HEK293 (cell line): ENCODE measurements around the gene S100A11.
A peak's percentile ranks its signal among the peaks of the same experiment; 100 is the strongest.

Source experiments
- CTCF ChIA-PET: fragments of 350-600 bp; formaldehyde crosslinking; extraction: SDS; loops from one replicate; lab custom pipeline; 2021; ENCODE audit warnings: antibody characterized with exemption; lab: Yijun Ruan, JAX
- POLR2A ChIA-PET: fragments of 300-600 bp; formaldehyde crosslinking; extraction: SDS; loops from one replicate; lab custom pipeline; 2020; ENCODE audit warnings: antibody characterized with exemption, inconsistent platforms; lab: Yijun Ruan, JAX
- H3K27ac ChIP-seq: fragments of 200-500 bp; sonication (Bioruptor generic); 2 replicates; pipeline ENCODE4 v1.5.1; 2014; ENCODE audit warnings: low read depth, low read length, control low read depth, inconsistent platforms; ENCODE audit errors: extremely low read depth
- H3K36me3 ChIP-seq, 2 experiments: fragments of 200-500 bp in 1 of 2; sonication (Bioruptor generic) in 1 of 2; 1 replicate in 1 of 2; 2 replicates in 1 of 2; pipeline ENCODE4 v1.5.1; 2014 to 2017; ENCODE audit warnings: inconsistent platforms in 2 of 2, low read length in 2 of 2; ENCODE audit not compliant: control insufficient read depth in 2 of 2, insufficient read depth in 1 of 2
- H3K4me1 ChIP-seq: fragments of 200-500 bp; sonication (Bioruptor generic); 2 replicates; pipeline ENCODE4 v1.5.1; 2014; ENCODE audit warnings: mild to moderate bottlenecking, low read length, inconsistent platforms; ENCODE audit not compliant: control insufficient read depth, insufficient read depth
- H3K4me3 ChIP-seq: 2 replicates; pipeline ENCODE4 v1.5.1; 2011; ENCODE audit warnings: low read depth, mild to moderate bottlenecking, control low read depth, low read length, moderate library complexity
- H3K9me3 ChIP-seq: fragments of 200-500 bp; sonication (Bioruptor generic); 2 replicates; pipeline ENCODE4 v1.5.1; 2014; ENCODE audit warnings: low read depth, low read length, inconsistent platforms; ENCODE audit not compliant: control insufficient read depth, insufficient read depth
- IKZF3 ChIP-seq: fragments of 450-650 bp; IDR thresholded peaks from 2 replicates; pipeline ENCODE4 v1.5.0; 2018; ENCODE audit warnings: missing biosample characterization, mild to moderate bottlenecking, missing genetic modification characterization, moderate library complexity
- KLF10 ChIP-seq: fragments of 450-650 bp; IDR thresholded peaks from 2 replicates; pipeline ENCODE4 v1.5.1; 2018; ENCODE audit warnings: missing biosample characterization, mild to moderate bottlenecking, missing genetic modification characterization
- KLF8 ChIP-seq: fragments of 450-650 bp; formaldehyde crosslinking; IDR thresholded peaks from 2 replicates; pipeline ENCODE4 v1.5.1; 2016; ENCODE audit warnings: missing biosample characterization, missing genetic modification characterization
- OSR2 ChIP-seq: fragments of 450-650 bp; formaldehyde crosslinking; IDR thresholded peaks from 2 replicates; pipeline ENCODE4 v1.5.1; 2016; ENCODE audit warnings: missing biosample characterization, missing genetic modification characterization
- SCRT1 ChIP-seq: fragments of 450-650 bp; formaldehyde crosslinking; IDR thresholded peaks from 2 replicates; pipeline ENCODE4 v1.5.1; 2016; ENCODE audit warnings: missing biosample characterization, missing genetic modification characterization, borderline replicate concordance
- SP7 ChIP-seq: fragments of 450-650 bp; formaldehyde crosslinking; IDR thresholded peaks from 2 replicates; pipeline ENCODE4 v1.5.1; 2016; ENCODE audit warnings: missing biosample characterization, missing genetic modification characterization
- TCF7L2 ChIP-seq: IDR thresholded peaks from 2 replicates; pipeline ENCODE4 v1.6.1; 2011; ENCODE audit warnings: low read depth, mild to moderate bottlenecking, inconsistent platforms, low read length, moderate library complexity, borderline replicate concordance
- TRIM28 ChIP-seq: IDR thresholded peaks from 2 replicates; pipeline ENCODE4 v1.6.1; 2011; ENCODE audit warnings: low read length, control low read depth, borderline replicate concordance
- ZBTB17 ChIP-seq: fragments of 450-650 bp; formaldehyde crosslinking; IDR thresholded peaks from 2 replicates; pipeline ENCODE4 v1.5.1; 2016; ENCODE audit warnings: missing biosample characterization, missing genetic modification characterization
- ZFP3 ChIP-seq: fragments of 450-650 bp; formaldehyde crosslinking; IDR thresholded peaks from 2 replicates; pipeline ENCODE4 v1.5.1; 2016; ENCODE audit warnings: low read depth, missing biosample characterization, missing genetic modification characterization
- ZFP69B ChIP-seq: fragments of 450-650 bp; formaldehyde crosslinking; IDR thresholded peaks from 2 replicates; pipeline ENCODE4 v1.5.1; 2016; ENCODE audit warnings: missing biosample characterization, missing genetic modification characterization
- ZIC2 ChIP-seq: fragments of 450-650 bp; formaldehyde crosslinking; IDR thresholded peaks from 2 replicates; pipeline ENCODE4 v1.5.1; 2016; ENCODE audit warnings: missing biosample characterization, missing genetic modification characterization
- ZNF112 ChIP-seq: fragments of 450-650 bp; formaldehyde crosslinking; IDR thresholded peaks from 2 replicates; pipeline ENCODE4 v1.5.0; 2017; ENCODE audit warnings: missing biosample characterization, missing genetic modification characterization
- ZNF548 ChIP-seq: fragments of 450-650 bp; formaldehyde crosslinking; IDR thresholded peaks from 2 replicates; pipeline ENCODE4 v1.5.1; 2016; ENCODE audit warnings: missing biosample characterization, missing genetic modification characterization
- ZNF561 ChIP-seq: fragments of 450-650 bp; IDR thresholded peaks from 2 replicates; pipeline ENCODE4 v1.5.1; 2018; ENCODE audit warnings: missing biosample characterization, missing genetic modification characterization, borderline replicate concordance
- ZNF596 ChIP-seq: fragments of 450-650 bp; IDR thresholded peaks from 2 replicates; pipeline ENCODE4 v1.5.0; 2018; ENCODE audit warnings: missing biosample characterization, mild to moderate bottlenecking, missing genetic modification characterization, moderate library complexity
- ZNF629 ChIP-seq: fragments of 450-650 bp; formaldehyde crosslinking; IDR thresholded peaks from 2 replicates; pipeline ENCODE4 v1.5.1; 2017; ENCODE audit warnings: missing biosample characterization, missing genetic modification characterization
- ZNF76 ChIP-seq: fragments of 450-650 bp; formaldehyde crosslinking; IDR thresholded peaks from 2 replicates; pipeline ENCODE4; 2016; ENCODE audit warnings: low read depth, missing biosample characterization, missing genetic modification characterization, borderline replicate concordance
- ZNF785 ChIP-seq: fragments of 450-650 bp; formaldehyde crosslinking; IDR thresholded peaks from 2 replicates; pipeline ENCODE4 v1.5.1; 2016; ENCODE audit warnings: missing biosample characterization, missing genetic modification characterization
- TF ChIP-seq, protein P1 (sequence below): fragments of 450-650 bp; IDR thresholded peaks from 2 replicates; pipeline ENCODE4 v1.5.1; 2018; ENCODE audit warnings: missing biosample characterization, mild to moderate bottlenecking, missing genetic modification characterization
- TF ChIP-seq, protein P2 (sequence below): fragments of 450-650 bp; formaldehyde crosslinking; IDR thresholded peaks from 2 replicates; pipeline ENCODE4 v1.5.1; 2016; ENCODE audit warnings: missing biosample characterization, missing genetic modification characterization, borderline replicate concordance
- TF ChIP-seq, protein P3 (sequence below): fragments of 450-650 bp; formaldehyde crosslinking; IDR thresholded peaks from 2 replicates; pipeline ENCODE4 v1.5.1; 2016; ENCODE audit warnings: missing biosample characterization, missing genetic modification characterization
- TF ChIP-seq, protein P4 (sequence below): fragments of 450-650 bp; formaldehyde crosslinking; IDR thresholded peaks from 2 replicates; pipeline ENCODE4 v1.5.1; 2016; ENCODE audit warnings: missing biosample characterization, missing genetic modification characterization
- TF ChIP-seq, protein P5 (sequence below): fragments of 450-650 bp; formaldehyde crosslinking; IDR thresholded peaks from 2 replicates; pipeline ENCODE4 v1.5.1; 2017; ENCODE audit warnings: missing biosample characterization, missing genetic modification characterization
- TF ChIP-seq, protein P6 (sequence below): fragments of 450-650 bp; formaldehyde crosslinking; IDR thresholded peaks from 2 replicates; pipeline ENCODE4 v1.5.1; 2016; ENCODE audit warnings: missing biosample characterization, missing genetic modification characterization

S100A11 gene

DNA sequence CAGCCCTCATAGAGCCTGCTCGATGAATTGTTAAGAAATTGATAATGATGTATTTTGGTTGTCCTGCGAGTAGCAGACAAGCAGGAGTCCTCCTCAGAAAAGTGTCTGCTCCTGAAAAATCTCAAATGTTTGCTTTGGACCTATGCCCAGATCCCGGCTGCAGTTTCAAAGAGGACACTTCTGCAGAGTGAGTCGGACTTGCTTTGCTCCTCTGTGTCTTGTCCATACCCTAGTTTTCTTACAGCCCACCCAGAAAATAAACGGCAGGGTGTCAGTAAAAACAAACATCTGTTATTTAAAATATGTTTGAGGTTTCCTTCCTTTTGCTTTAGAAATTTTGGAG, 46.0 kb downstream of the S100A11 start (continued):
- TF ChIP-seq KLF10: no peak
- TF ChIP-seq ZFP3 (tag by site-specific recombination): 0 out of 2 replicates have a peak, but pooled peaks have one; percentile 60
- TF ChIP-seq TCF7L2: no peak
- TF ChIP-seq, protein P1, sequence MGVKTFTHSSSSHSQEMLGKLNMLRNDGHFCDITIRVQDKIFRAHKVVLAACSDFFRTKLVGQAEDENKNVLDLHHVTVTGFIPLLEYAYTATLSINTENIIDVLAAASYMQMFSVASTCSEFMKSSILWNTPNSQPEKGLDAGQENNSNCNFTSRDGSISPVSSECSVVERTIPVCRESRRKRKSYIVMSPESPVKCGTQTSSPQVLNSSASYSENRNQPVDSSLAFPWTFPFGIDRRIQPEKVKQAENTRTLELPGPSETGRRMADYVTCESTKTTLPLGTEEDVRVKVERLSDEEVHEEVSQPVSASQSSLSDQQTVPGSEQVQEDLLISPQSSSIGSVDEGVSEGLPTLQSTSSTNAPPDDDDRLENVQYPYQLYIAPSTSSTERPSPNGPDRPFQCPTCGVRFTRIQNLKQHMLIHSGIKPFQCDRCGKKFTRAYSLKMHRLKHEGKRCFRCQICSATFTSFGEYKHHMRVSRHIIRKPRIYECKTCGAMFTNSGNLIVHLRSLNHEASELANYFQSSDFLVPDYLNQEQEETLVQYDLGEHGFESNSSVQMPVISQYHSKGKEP (tag by site-specific recombination): peak; percentile 45; the same call in 1 of the 2 replicates
- peak; percentile 74 for TF ChIP-seq ZBTB17
- peak; percentile 94 for TF ChIP-seq OSR2 (tag by site-specific recombination)
- TF ChIP-seq, protein P2, sequence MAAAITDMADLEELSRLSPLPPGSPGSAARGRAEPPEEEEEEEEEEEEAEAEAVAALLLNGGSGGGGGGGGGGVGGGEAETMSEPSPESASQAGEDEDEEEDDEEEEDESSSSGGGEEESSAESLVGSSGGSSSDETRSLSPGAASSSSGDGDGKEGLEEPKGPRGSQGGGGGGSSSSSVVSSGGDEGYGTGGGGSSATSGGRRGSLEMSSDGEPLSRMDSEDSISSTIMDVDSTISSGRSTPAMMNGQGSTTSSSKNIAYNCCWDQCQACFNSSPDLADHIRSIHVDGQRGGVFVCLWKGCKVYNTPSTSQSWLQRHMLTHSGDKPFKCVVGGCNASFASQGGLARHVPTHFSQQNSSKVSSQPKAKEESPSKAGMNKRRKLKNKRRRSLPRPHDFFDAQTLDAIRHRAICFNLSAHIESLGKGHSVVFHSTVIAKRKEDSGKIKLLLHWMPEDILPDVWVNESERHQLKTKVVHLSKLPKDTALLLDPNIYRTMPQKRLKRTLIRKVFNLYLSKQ (tag by site-specific recombination): no peak
- TF ChIP-seq ZNF785 (tag by site-specific recombination): no peak
- TF ChIP-seq, protein P3, sequence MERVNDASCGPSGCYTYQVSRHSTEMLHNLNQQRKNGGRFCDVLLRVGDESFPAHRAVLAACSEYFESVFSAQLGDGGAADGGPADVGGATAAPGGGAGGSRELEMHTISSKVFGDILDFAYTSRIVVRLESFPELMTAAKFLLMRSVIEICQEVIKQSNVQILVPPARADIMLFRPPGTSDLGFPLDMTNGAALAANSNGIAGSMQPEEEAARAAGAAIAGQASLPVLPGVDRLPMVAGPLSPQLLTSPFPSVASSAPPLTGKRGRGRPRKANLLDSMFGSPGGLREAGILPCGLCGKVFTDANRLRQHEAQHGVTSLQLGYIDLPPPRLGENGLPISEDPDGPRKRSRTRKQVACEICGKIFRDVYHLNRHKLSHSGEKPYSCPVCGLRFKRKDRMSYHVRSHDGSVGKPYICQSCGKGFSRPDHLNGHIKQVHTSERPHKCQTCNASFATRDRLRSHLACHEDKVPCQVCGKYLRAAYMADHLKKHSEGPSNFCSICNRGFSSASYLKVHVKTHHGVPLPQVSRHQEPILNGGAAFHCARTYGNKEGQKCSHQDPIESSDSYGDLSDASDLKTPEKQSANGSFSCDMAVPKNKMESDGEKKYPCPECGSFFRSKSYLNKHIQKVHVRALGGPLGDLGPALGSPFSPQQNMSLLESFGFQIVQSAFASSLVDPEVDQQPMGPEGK (tag by site-specific recombination): no peak
- no peak for TF ChIP-seq ZNF561 (tag by site-specific recombination)
- TF ChIP-seq, protein P4, sequence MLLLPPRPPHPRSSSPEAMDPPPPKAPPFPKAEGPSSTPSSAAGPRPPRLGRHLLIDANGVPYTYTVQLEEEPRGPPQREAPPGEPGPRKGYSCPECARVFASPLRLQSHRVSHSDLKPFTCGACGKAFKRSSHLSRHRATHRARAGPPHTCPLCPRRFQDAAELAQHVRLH (tag by site-specific recombination): no peak
- TF ChIP-seq TRIM28: 0 out of 2 replicates have a peak, but pooled peaks have one; percentile 17
- TF ChIP-seq KLF8: 0 out of 2 replicates have a peak, but pooled peaks have one; percentile 22
- peak; percentile 20; the same call in 1 of the 2 replicates for TF ChIP-seq ZNF629 (tag by site-specific recombination)
- TF ChIP-seq, protein P5, sequence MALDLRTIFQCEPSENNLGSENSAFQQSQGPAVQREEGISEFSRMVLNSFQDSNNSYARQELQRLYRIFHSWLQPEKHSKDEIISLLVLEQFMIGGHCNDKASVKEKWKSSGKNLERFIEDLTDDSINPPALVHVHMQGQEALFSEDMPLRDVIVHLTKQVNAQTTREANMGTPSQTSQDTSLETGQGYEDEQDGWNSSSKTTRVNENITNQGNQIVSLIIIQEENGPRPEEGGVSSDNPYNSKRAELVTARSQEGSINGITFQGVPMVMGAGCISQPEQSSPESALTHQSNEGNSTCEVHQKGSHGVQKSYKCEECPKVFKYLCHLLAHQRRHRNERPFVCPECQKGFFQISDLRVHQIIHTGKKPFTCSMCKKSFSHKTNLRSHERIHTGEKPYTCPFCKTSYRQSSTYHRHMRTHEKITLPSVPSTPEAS (tag by site-specific recombination): peak; percentile 14; the same call in 1 of the 2 replicates
- no peak for TF ChIP-seq ZFP69B (tag by site-specific recombination)
- TF ChIP-seq ZNF548 (tag by site-specific recombination): no peak
- peak; percentile 34; the same call in 1 of the 2 replicates for TF ChIP-seq ZNF596 (tag by site-specific recombination)
- TF ChIP-seq IKZF3 (tag by site-specific recombination): peak; percentile 68

DNA sequence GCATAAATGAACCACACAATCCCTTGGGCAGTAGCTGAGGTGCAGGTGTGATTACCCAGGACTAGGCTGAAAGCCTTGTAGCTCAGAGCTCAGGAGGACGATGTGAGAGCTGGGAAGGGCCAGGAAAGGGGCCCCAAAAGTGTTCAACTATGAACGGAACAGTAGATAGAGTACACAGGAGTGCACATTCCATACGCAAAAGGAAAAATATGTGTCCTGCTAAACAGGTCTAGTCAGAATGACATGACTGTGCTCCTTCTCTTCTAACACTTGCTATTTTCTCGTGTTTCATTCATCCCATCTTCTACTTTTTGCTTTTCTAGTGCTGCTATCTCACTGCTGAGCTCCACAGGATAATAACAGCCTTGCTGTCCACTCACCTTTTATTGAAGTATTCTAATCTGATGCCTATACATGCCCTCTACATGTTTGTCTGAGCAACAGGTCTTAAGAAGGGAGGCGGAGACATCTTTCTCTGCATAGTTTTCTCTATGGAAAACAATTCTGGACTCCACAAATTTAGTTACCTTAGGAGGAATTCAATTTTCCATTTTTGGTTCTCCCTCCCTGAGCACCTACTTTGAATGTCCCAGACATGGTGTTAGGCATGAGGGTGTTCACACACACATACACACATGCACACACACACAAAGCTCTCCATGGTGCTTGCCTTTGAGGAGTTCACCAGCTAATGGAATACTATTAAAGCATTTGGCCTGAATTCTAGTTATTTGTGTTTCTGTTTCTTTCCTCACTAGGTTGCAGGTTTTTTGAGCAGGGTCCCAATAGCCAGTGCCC, 46.5 kb downstream of the S100A11 start:
- no peak overlapping the region for H3K4me3 ChIP-seq
- H3K36me3 ChIP-seq: peaks cover 8 to 12% of the 10 kb centered on the region in 2 experiments; a peak in 2 of 3 replicates
- H3K9me3 ChIP-seq: no peaks in the 10 kb centered on the region
- H3K4me1 ChIP-seq: peaks cover 45% of the 10 kb centered on the region
- H3K27ac ChIP-seq: peak overlapping the region; percentile 50
- ChIA-PET POLR2A (interaction anchor here (0.8 to 3.5 kb wide), 6 partner anchors 10 to 22 kb away, joined by 3 to 24 read pairs (median 4); no protein-coding TSS in a partner anchor), CTCF (interaction anchor here (0.6 to 9.3 kb wide), 10 partner anchors 10 to 780 kb away, joined by 3 to 131 read pairs (median 3); no protein-coding TSS in a partner anchor)
- TF ChIP-seq SP7 (tag by site-specific recombination) (peak; percentile 27; the same call in 1 of the 2 replicates), SCRT1 (tag by site-specific recombination) (peak; percentile 86), ZNF76 (no peak), ZNF112 (tag by site-specific recombination) (no peak), ZIC2 (tag by site-specific recombination) (no peak)
- TF ChIP-seq, protein P6, sequence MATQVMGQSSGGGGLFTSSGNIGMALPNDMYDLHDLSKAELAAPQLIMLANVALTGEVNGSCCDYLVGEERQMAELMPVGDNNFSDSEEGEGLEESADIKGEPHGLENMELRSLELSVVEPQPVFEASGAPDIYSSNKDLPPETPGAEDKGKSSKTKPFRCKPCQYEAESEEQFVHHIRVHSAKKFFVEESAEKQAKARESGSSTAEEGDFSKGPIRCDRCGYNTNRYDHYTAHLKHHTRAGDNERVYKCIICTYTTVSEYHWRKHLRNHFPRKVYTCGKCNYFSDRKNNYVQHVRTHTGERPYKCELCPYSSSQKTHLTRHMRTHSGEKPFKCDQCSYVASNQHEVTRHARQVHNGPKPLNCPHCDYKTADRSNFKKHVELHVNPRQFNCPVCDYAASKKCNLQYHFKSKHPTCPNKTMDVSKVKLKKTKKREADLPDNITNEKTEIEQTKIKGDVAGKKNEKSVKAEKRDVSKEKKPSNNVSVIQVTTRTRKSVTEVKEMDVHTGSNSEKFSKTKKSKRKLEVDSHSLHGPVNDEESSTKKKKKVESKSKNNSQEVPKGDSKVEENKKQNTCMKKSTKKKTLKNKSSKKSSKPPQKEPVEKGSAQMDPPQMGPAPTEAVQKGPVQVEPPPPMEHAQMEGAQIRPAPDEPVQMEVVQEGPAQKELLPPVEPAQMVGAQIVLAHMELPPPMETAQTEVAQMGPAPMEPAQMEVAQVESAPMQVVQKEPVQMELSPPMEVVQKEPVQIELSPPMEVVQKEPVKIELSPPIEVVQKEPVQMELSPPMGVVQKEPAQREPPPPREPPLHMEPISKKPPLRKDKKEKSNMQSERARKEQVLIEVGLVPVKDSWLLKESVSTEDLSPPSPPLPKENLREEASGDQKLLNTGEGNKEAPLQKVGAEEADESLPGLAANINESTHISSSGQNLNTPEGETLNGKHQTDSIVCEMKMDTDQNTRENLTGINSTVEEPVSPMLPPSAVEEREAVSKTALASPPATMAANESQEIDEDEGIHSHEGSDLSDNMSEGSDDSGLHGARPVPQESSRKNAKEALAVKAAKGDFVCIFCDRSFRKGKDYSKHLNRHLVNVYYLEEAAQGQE: peak; percentile 90
